GM12801 (cell line): Measurements from ENCODE around the gene SVBP.

Source experiments
- CTCF ChIP-seq: IDR thresholded peaks from one replicate; pipeline ENCODE4 v1.5.1; 2011; ENCODE audit warnings: control low read depth; ENCODE audit not compliant: insufficient read length; ENCODE audit errors: extremely low read depth

SVBP gene

GRCh38 chr1:42765832-42766740, 51.1 kb downstream of the SVBP start:
- no peak for TF ChIP-seq CTCF

GRCh38 chr1:42765269-42765668, 51.9 kb downstream of the SVBP start:
- no peak for TF ChIP-seq CTCF

GRCh38 chr1:42762269-42762668, 54.9 kb downstream of the SVBP start:
- no peak for TF ChIP-seq CTCF

DNA sequence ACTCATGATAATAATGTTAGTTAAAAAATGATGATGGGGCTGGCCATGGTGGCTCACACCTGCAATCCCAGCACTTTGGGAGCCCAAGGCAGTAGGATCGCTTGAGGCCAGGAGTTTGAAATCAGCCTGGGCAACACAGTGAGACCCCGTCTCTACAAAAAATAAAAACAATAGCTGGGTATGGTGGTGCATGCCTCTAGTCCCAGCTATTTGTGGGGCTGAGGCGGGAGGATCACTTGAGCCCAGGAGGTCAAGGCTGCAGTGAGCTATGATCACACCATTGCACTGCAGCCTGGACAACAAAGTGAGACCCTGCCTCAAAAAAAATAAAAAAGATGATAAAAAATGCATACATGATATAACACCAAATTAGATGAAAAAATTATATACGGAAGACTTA, 55.6 kb downstream of the SVBP start:
- TF ChIP-seq CTCF: no peak

- TF ChIP-seq CTCF: no peak
Measured at GRCh38 chr1:42759114-42759513, 58.1 kb downstream of the SVBP start.

- no peak for TF ChIP-seq CTCF
Measured at GRCh38 chr1:42758641-42759040, 58.6 kb downstream of the SVBP start.

- no peak for TF ChIP-seq CTCF
Measured at GRCh38 chr1:42757892-42758275, 59.3 kb downstream of the SVBP start.
